ENCODE measurements around the gene MAD2L1BP.
A peak's percentile ranks its signal among the peaks of the same experiment; 100 is the strongest.
"Not testable (repeated sequence)": the region's sequence is repeated elsewhere in the genome, so short reads cannot be mapped to it uniquely, and the experiment has no call there.

MAD2L1BP gene

DNA sequence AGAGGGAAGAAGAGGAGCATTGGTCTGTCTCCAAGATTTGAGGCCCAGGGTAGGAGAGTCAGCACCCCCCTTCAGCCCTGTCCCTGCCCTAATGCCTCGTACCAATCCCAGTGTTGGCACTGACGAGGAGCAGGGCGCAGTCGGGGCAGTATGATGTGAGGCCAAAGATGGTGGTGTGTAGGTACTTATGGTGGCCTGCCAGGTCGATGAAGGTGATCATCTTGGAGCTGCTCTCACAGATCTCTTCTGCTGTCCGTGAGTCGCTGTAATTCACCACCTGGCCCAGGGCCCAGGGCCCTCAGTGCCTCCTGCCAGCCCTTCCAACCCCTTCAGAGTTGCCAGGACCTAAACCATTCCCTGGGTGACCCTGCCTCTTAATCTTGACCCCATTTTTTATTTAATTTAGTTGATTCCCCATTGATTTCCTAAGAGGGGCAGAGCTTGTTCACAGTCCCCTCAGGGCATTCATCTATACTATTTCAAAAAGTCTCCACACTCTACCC, 10.8 kb upstream of the MAD2L1BP start:
- intact Hi-C loops (cut with DNase I): no loop called here
- DNase-seq: peak in 2 of 10 donors; percentile 33 to 38

DNA sequence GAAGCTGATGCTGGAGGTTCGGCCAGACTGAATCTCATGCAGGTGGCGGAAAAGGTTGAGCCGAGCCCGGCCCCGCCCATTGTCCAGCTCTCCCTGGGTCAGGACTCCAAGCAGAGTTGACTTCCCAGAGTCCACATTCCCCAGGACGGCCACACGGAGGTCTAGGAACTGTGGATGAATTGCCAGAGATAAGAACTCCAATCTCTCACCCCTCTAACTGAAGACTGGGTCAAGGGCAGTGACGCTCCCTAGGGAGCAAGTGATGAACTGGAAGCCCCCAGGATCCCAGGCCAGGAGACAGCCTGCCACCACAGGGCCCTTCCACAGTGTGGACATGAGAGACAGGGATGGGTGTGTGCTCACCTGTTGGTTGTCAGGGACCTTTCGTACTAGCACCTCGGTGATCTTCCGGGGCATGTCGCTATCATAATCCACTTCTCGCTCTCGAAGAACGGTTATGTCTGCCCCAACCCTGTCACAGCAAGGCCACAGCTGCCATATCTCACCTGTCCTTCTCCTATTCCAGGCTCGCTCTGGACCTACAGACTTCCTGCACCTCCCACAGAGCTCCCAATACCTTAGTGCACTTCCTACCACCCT, 10.1 kb upstream of the MAD2L1BP start:
- peak in 2 of 10 donors; percentile 70 to 81 for DNase-seq
- intact Hi-C loops (cut with DNase I): no loop called here

DNA sequence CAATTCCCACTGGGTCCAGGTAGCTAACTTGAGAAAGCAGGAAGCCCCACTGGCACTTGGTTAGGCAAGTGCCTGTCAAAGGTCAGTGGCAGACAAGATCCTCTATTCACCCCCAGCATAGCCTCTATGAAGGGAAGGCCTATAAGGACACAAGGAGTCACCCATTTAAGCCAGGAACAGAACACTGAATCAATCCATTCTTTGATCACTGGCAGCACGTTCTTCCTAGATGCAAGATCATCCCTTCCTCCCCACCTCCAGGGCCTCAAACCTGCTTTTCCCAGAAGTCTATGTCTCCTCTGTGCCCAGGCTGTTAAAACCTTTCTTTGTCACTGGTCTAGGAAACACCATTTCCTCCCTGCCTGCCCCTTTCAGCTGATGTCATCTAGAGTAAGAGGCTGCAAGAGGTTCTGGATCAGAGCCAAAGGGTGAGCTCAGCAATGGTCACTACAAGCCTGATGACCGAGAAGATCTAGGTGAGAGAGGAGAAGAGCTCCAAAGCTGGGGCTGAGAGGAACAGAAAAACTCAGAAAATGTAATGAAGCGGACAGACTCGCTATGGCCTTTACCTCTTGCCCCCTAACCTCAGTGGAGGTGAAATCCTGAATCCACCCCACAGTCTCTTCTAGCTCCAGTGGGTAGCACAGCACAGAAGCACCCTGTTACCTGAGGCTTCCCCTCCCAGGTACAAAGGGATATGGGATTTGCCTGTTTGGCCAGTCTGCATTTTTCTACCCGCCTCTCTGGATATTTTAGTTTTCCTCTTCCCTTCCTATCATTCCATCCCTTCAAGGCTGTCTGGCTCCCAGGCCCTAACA, 8.4 kb upstream of the MAD2L1BP start:
- intact Hi-C loops (cut with DNase I): no loop called here

DNA sequence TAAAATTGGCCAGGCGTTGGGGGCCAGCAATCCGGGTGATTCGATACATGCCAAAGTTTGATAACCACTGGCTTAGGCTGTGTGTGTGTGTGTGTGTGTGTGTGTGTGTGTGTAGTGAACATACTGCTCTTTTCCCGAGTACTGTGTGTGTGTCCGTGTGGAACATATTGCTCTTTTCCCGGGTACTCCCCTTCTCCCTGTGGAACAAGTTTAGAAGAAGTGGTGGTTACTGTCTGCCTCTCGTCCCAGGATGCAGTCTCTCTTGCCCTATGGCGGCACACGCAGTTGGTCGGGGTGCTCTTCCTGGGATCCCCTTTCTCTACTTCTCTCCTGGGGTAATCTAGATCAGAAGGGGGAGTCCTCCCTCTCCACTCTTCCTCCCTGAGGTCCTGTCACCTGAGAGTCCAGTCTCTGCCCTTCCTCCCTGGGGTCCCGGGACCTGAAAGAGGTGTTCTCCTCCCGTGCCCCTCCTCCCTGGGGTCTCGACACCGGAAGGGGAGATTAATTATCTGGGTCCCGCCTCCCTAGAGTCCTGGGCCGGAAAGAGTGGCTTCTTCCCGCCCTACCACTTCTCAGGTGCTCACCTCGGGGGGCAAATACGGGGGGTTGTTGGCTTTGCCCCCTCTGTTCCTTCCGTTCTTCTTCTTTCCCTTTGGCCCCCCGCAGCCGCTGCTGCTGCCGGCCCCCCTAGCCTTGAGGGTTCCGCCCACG, 7.1 kb upstream of the MAD2L1BP start:
- DNase-seq: peak in 1 of 10 donors; percentile 34
- intact Hi-C loops (cut with DNase I): no loop called here

More for the DNA sequence above, 8.4 kb upstream of the MAD2L1BP start:
- DNase-seq: peak in 1 of 10 donors; percentile 35

DNA sequence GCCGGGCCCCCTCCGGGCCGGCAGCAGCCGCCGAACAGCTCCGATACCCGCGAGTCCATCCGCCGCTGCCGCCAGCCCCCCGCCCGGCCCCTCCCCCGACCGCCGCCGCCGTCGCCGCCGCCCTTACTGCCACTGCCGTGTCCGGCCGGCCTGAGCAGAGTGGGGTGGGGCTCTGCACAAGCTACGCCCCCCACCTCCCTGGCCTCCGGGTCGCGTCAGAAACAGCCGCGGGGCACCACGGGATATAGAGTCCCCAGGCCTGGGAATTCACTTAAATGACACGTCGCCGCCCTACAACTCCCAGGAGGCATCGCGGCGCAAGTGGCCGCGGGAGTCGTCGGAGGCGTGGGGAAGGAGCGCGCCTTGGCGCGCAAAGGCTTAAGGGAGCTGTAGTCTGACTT, 6.5 kb upstream of the MAD2L1BP start, which contains the start of gene GTPBP2:
GTPBP2 (minus strand) TSS at position 161 of the 401 bp plus-strand sequence; CDS start at position 59, 102 bp downstream.
- intact Hi-C loops (cut with DNase I): no loop called here

DNA sequence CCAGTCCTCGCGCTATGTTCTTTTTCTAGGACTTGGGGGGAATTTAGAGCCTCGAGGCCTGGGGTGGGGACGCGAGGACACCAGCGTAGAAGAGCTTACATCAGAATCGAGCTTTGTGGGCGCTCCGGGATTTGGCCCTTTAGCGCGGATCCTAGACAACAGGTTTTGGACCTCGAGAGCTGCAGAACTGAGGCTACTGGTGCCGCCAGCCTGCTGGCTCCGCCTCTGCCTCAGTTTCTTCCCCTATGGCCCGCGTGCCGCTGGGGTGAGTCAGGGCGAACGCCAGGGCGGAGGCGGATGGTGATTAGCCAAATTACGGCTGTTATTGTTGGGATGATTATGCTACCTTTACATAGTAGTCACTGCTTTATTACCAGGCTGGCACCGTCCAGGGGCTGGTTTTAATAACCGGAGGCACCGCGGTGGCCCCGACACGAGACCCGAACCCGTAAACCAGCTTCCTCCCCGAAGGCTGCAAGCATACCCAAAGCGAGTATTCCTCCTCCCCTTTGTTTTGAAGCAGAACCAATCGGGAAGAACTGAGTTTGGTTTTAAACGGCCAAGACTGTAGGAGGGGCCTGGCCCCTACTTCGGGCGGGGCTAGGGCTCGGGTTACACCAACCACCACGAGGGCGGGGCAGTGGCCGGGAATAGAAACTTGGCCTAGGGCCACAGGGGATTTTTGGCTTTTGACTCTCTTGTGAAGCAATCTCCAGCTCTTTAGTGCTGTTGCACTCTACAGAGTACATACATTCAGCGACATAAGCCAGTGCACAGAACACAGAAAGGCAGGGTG, 5.9 kb upstream of the MAD2L1BP start:
- peak; percentile 67 to 98 (median 88) for DNase-seq
- intact Hi-C loops (cut with DNase I): no loop called here

More for the DNA sequence above, 6.5 kb upstream of the MAD2L1BP start, which contains the start of gene GTPBP2:
- peak; percentile 99 to 100 (median 100) for DNase-seq

DNA sequence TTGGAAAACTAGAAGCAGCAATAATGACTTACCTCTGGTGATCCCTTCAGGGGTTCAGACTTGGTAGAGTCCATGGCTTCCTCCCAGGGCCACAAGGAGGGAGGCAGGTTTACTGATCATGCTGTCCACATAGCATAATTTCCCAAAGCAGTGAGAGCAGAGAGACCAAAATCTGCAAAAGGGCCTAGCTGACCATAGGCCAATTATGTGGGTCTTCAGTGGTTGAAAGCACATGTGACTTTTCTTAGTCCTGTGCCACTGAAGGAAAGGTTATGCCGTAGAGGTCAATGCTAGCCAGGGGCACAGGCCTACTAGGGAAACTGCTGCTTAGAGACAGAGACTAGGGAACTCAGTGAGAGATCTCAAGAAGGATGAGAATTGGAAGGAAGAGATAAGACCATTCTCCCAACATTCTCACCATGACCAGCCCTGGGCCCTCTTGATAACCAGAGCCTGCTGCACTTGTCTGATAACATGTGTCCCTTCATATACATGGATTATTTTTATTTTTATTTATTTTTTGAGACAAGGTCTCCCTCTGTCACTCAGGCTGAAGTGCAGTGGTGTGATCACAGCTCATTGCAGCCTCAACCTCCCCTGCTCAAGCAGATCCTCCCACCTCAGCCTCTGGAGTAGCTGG, 4.5 kb upstream of the MAD2L1BP start:
- peak in 2 of 10 donors; percentile 5 to 22 for DNase-seq
- intact Hi-C loops (cut with DNase I): no loop called here

DNA sequence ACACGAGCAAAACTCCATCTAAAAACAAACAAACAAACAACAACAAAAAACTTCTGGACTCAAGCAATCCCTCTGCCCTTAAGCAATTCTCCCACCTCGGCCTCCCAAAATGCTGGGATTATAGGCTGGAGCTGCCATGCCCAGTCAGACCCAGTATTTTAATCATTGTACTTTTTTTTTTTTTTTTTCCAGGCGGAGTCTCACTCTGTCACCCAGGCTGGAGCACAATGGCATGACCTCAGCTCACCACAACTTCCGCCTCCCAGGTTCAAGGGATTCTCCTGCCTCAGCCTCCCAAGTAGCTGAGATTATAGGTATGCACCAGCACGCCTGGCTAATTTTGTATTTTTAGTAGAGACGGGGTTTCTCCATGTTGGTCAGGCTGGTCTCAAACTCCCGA, 2.6 kb upstream of the MAD2L1BP start:
- intact Hi-C loops (cut with DNase I): not testable (repeated sequence)
- DNase-seq: peak in 1 of 10 donors; percentile 3

DNA sequence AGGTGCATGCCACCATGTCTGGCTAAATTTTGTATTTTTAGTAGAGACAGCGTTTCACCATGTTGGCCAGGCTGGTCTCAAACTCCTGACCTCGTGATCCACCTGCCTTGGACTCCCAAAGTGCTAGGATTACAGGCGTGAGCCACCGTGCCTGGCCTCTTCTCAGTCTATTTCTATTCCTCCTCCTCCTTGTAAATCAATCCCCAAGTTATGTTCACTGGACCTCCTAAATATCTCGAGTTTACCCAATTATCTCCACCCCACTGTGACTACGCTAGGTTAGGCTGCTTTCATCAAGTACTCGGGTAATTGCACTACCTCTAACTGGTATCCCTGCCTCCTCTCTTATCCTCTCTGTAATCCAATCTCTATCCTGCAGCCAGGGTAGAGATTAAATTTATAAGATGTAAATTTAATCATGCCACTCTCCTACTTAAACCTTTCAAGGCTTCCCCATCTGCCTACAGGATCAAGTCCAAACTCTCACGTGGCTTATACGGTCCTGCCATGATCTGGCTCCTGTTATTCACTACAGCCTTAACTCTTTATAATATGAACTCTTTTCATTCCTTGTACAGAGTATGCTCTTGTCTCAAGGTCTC, 837 bp upstream of the MAD2L1BP start:
- DNase-seq: peak in 1 of 10 donors; percentile 34
- intact Hi-C loops (cut with DNase I): loop anchor here (5.0 kb wide), 1 partner anchor 58 kb away; the partner anchor contains the start of genes POLH and XPO5

DNA sequence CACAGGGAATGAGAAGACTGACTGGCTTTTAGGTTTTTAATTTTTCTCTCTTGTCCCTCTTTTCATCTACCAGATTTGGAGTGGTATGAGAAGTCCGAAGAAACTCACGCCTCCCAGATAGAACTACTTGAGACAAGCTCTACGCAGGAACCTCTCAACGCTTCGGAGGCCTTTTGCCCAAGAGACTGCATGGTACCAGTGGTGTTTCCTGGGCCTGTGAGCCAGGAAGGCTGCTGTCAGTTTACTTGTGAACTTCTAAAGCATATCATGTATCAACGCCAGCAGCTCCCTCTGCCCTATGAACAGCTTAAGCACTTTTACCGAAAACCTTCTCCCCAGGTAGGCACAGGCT, 644 bp downstream of the MAD2L1BP start:
- DNase-seq: no peak
- intact Hi-C loops (cut with DNase I): loop anchor here (5.0 kb wide), 1 partner anchor 59 kb away; the partner anchor contains the start of genes POLH and XPO5

DNA sequence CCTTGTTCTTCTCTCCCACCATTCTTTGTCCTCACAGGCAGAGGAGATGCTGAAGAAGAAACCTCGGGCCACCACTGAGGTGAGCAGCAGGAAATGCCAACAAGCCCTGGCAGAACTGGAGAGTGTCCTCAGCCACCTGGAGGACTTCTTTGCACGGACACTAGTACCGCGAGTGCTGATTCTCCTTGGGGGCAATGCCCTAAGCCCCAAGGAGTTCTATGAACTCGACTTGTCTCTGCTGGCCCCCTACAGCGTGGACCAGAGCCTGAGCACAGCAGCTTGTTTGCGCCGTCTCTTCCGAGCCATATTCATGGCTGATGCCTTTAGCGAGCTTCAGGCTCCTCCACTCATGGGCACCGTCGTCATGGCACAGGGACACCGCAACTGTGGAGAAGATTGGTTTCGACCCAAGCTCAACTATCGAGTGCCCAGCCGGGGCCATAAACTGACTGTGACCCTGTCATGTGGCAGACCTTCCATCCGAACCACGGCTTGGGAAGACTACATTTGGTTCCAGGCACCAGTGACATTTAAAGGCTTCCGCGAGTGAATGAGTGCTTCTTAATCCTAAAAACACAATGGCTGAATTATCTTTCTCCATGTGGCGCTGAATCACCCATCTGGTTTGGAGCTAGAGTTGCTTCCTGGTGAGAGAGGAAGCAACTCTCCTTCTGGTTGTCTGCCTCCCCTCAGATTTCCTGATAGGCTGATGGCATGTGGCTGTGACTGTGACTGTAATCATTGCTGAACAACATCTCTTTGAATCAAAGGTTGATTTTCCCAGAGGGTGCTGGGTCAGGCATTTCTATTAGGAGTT, 4.6 kb downstream of the MAD2L1BP start:
- DNase-seq: peak in 1 of 10 donors; percentile 24
- intact Hi-C loops (cut with DNase I): loop anchor here (5.0 kb wide), 1 partner anchor 63 kb away; the partner anchor contains the start of genes POLH and XPO5

DNA sequence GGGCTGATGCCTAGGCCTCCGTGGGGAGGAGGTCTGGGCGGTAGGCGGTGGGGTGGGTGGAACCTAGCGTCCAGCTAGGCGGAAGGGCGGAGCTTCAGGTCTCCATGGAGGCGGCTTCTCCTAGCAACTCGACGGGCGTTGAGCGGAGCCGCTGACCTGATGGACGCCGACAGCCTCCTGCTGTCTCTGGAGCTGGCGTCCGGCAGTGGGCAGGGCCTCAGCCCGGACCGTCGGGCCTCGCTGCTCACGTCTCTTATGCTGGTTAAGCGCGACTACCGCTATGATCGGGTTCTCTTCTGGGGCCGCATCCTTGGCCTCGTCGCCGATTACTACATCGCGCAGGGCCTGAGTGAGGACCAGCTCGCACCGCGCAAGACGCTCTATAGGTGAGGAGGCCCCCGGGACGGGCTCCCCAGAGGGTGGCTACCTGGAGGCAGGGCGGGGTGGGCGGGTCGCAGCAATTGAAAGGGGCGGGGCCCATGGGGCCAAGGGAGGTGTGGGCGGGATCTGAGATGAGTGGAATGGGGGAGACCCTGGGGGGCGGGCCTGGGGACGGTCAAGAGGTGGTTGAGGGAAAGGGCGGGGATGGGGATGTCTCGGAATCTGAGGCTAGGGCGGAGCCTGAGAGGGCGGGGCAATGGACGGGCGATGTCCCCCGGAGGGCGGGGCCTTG, 9.4 kb downstream of the MAD2L1BP start, which contains the start of gene RSPH9:
RSPH9 (plus strand) TSS at position 97 of the 673 bp plus-strand sequence; CDS start at position 160, 63 bp downstream.
- intact Hi-C loops (cut with DNase I): no loop called here
- DNase-seq: peak in 5 of 10 donors; percentile 21 to 90 (median 76)

DNA sequence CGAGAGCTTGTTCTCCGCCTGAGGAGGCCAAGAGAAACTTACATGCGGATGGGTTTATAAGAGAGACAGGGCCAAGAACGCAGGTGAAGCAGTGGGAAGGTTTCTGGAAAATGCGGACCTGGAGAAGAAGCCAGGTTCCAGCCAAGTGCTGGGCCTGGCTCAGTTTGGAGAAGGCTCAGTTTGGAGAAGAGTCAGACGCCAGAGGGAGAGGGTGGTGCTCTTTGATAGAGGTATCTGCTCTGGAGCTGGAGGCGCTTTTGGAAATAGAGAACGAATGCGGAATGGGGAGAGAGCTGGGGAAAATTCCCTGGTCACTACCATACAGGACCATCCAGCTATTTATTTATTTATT, 9.9 kb downstream of the MAD2L1BP start:
- DNase-seq: no peak
- intact Hi-C loops (cut with DNase I): no loop called here

DNA sequence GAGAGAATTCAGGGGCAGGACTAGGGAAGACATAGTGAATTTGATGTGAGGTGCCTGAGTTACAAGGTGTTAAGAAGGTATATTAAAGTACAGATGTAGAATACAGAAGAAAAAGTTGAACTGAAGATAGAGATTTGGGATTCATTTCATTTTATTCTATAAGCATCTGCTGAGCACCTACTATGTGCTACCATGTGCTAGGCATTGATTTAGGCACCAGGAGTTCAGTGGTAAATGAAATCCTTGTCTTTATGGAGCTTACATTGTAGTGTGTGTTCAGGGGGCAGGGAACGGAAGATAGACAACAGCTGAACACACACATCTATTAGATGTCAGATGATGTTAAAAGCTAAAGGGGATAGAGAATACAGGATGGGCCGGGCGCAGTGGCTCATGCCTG, 12.0 kb downstream of the MAD2L1BP start:
- no peak for DNase-seq
- intact Hi-C loops (cut with DNase I): no loop called here

DNA sequence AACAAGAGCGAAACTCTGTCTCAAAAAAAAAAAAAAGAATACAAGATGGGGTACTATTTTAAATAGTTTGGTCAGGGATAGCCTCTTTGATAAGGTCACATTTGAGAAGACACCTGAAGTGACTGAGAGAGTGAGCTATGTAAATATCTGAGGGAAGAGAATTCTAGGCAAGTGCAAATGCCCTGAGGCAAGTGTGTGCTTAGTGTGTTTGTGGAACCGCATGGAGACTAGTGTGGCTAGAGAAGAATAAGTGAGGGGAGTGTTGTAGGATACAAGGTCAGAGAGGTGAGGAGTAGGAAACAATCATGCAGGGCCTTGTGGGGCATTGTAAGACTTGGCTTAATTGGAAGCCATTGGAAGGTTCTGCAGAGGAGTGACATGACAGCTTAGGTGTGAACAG, 12.6 kb downstream of the MAD2L1BP start:
- intact Hi-C loops (cut with DNase I): no loop called here
- no peak for DNase-seq

DNA sequence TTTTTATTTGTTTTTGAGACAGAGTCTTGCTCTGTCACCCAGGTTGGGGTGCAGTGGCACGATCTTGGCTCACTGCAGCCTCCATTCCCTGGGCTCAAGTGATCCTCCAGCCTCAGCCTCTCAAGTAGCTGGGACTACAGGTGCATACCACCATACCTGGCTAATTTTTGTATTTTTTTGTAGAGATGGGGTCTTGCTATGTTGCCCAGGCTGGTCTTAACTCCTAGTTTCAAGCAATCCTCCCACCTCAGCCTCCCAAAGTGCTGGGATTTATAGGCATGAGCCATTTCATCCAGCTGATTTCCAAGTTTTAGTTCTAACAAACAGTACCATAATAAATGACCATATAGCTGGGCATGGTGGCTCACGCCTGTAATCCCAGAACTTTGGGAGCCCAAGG, 17.2 kb downstream of the MAD2L1BP start:
- intact Hi-C loops (cut with DNase I): not testable (repeated sequence)
- peak in 1 of 10 donors; percentile 15 for DNase-seq

DNA sequence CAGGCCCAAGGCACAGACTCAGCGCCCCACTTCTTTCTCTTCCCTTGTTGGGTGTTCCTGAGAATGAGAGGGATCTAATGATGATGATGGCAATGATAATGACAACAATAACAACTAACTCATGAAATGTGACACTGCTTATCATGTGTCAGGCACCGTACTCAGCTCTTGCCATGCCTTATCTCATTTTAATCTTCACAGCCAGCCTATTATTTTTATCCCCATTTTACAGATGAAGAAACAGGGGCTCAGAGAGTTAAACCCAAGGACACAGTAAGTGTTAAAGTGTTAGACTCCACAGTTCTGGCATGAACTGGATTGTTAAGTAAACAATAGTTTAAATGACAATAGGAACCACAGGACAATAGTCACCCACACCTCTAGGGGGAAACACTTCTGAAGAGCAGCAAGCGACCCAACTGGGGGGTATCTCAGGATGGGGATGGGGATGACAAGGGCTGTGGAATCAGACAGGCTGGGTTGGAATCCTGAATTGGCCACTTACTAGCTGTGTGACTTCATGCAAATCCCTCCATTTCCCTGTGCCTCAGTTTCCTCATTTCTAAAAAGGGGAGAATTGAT, 21.7 kb downstream of the MAD2L1BP start:
- intact Hi-C loops (cut with DNase I): no loop called here
- DNase-seq: peak in 1 of 10 donors; percentile 18
